ENCODE data around the gene CCL26. TPM values are rescaled to one million over a fixed set of nuclear protein-coding genes. Genes with fewer than 3 reads are reported as not detected.
"Not testable (repeated sequence)": the region's sequence is repeated elsewhere in the genome, so short reads cannot be mapped to it uniquely, and the experiment has no call there.

Gene CCL26
- total RNA-seq, 1 experiment from 2014 or later, result 0.49 TPM

DNA sequence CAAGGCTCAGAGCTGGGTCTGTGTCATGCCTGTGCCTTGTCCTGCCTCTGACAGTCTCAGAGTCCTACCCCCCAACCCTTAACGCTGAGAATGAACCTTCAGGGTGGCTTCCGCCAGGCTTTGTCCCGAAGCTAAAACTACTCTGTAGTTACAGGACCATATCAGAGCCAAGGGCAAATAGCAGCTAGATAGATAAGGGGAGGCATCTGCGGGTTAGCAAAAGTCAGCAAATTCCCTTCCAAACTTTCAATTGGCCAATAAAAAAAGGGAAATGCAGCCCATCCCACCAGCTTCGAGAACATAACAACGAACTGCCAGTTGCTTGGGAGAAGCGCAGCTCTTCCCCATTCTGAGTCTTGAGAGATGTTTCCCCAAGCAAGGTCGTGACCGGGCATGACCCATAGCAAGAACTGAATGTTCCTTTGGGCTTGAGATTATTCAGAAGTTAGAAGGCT is 23.8 kb upstream of the CCL26 start:
- no TSS peak for BruUV-seq (replicated peaks)
- Histone ChIP-seq H2AFZ (ENCODE audit: low read depth, low read length, poor library complexity, severe bottlenecking) (no peak overlapping the region), H3K4me1 (ENCODE audit: control insufficient read depth in 1 of 2, insufficient read depth in 2 of 2, low read length in 2 of 2) (peaks cover 5 to 13% of the 10 kb centered on the region in 2 experiments), H3K9ac (ENCODE audit: low read length) (no peak overlapping the region), H3K36me3 (ENCODE audit: control insufficient read depth in 1 of 2, insufficient read depth in 2 of 2, low read length in 2 of 2) (no peaks in the 10 kb centered on the region), H4K20me1 (ENCODE audit: insufficient read depth) (no peaks in the 10 kb centered on the region), H3K9me3 (ENCODE audit: control insufficient read depth in 1 of 2, insufficient read depth in 1 of 2, low read depth in 1 of 2, low read length in 2 of 2) (no peaks in the 10 kb centered on the region), H3K27ac (ENCODE audit: low read depth, low read length) (no peak overlapping the region), H3K4me3 (replicated peaks in 1 of 2; ENCODE audit: low read depth in 1 of 2, low read length in 2 of 2) (no peak overlapping the region), H3K27me3 (ENCODE audit: insufficient read depth, low read length) (no peaks in the 10 kb centered on the region), H3K4me2 (ENCODE audit: low read length) (no peak overlapping the region), H3K9me2 (ENCODE audit: insufficient read depth) (no peaks in the 10 kb centered on the region), H3K79me2 (ENCODE audit: insufficient read depth, low read length) (no peaks in the 10 kb centered on the region)
- ChIA-PET RAD21 (ENCODE audit: low non-redundant PET in 1 of 2, low total read pairs in 2 of 2, uncharacterized antibody in 2 of 2, unreplicated experiment in 2 of 2) (no interaction called here), POLR2A (no interaction called here), CTCF (no interaction called here)
- DNase-seq (ENCODE audit: low read depth, low spot score) (no peak), ATAC-seq (no peak)
- intact Hi-C loops (cut with micrococcal nuclease), result no loop called here
- TF ChIP-seq EZH2phosphoT487 (IDR thresholded peaks at IDR 0.05; ENCODE audit: borderline replicate concordance) (no peak), SIN3A (IDR thresholded peaks at IDR 0.05; ENCODE audit: low read depth) (no peak), POLR2AphosphoS5 (IDR thresholded peaks at IDR 0.05; ENCODE audit: low read depth, low read length) (no peak)

DNA sequence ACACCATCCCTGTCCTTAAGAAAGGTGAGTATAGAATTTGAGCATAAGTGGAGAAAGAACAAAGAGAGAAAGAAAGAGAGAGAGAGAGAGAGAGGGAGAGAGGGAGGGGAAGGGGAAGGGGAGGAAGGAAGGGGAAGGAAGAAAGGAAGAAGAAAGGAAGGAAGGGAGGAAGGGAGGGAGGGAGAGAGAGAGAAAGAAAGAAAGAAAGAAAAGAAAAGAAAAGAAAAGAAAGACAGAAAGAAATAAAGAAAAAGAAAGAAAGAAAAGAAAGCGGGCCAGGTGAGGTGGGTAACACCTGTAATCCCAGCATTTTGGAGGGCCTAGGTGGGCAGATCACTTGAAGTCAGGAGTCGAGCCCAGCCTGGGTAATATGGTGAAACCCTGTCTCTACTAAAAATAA is 21.7 kb upstream of the CCL26 start:
- Histone ChIP-seq H4K20me1 (ENCODE audit: insufficient read depth) (no peaks in the 10 kb centered on the region), H3K4me1 (ENCODE audit: control insufficient read depth in 1 of 2, insufficient read depth in 2 of 2, low read length in 2 of 2) (peaks cover 5 to 13% of the 10 kb centered on the region in 2 experiments), H3K79me2 (ENCODE audit: insufficient read depth, low read length) (no peaks in the 10 kb centered on the region), H3K4me2 (ENCODE audit: low read length) (no peak overlapping the region), H3K36me3 (ENCODE audit: control insufficient read depth in 1 of 2, insufficient read depth in 2 of 2, low read length in 2 of 2) (no peaks in the 10 kb centered on the region), H3K9me3 (ENCODE audit: control insufficient read depth in 1 of 2, insufficient read depth in 1 of 2, low read depth in 1 of 2, low read length in 2 of 2) (no peaks in the 10 kb centered on the region), H2AFZ (ENCODE audit: low read depth, low read length, poor library complexity, severe bottlenecking) (no peak overlapping the region), H3K9ac (ENCODE audit: low read length) (no peak overlapping the region), H3K27ac (ENCODE audit: low read depth, low read length) (no peak overlapping the region), H3K9me2 (ENCODE audit: insufficient read depth) (no peaks in the 10 kb centered on the region), H3K4me3 (replicated peaks in 1 of 2; ENCODE audit: low read depth in 1 of 2, low read length in 2 of 2) (no peak overlapping the region), H3K27me3 (ENCODE audit: insufficient read depth, low read length) (no peaks in the 10 kb centered on the region)
- ATAC-seq, result no peak
- ChIA-PET RAD21 (ENCODE audit: low non-redundant PET in 1 of 2, low total read pairs in 2 of 2, uncharacterized antibody in 2 of 2, unreplicated experiment in 2 of 2) (no interaction called here), POLR2A (no interaction called here), CTCF (no interaction called here)
- TF ChIP-seq YY1 (IDR thresholded peaks at IDR 0.05; ENCODE audit: extremely low read depth, insufficient replicate concordance, low read depth, low read length), result no peak
- DNase-seq (ENCODE audit: low read depth, low spot score), result no peak
- intact Hi-C loops (cut with micrococcal nuclease), result no loop called here
- no TSS peak for BruUV-seq (replicated peaks)

DNA sequence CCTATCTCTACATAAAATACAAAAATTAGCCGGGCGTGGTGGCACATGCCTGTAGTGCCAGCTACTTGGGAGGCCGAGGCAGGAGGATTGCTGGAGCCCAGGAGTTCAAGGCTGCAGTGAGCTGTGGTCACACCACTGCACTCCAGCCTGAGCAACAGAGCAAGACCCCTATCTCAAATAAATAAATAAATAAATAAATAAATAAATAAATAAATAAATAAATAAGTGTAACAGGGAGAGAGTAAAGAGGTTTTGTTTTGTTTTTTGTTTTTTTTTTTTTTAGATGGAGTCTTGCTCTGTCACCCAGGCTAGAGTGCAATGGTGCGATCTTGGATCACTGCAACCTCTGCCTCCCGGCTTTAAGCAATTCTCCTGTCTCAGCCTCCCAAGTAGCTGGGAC is 20.6 kb upstream of the CCL26 start:
- H3K4me3 ChIP-seq (replicated peaks in 1 of 2; ENCODE audit: low read depth in 1 of 2, low read length in 2 of 2); H2AFZ ChIP-seq (ENCODE audit: low read depth, low read length, poor library complexity, severe bottlenecking); H3K9me2 ChIP-seq (ENCODE audit: insufficient read depth); BruUV-seq (replicated peaks); H4K20me1 ChIP-seq (ENCODE audit: insufficient read depth); CTCF ChIA-PET; RAD21 ChIA-PET (ENCODE audit: low non-redundant PET in 1 of 2, low total read pairs in 2 of 2, uncharacterized antibody in 2 of 2, unreplicated experiment in 2 of 2); H3K36me3 ChIP-seq (ENCODE audit: control insufficient read depth in 1 of 2, insufficient read depth in 2 of 2, low read length in 2 of 2); H3K4me2 ChIP-seq (ENCODE audit: low read length); H3K9ac ChIP-seq (ENCODE audit: low read length); ATAC-seq; DNase-seq (ENCODE audit: low read depth, low spot score); H3K79me2 ChIP-seq (ENCODE audit: insufficient read depth, low read length); intact Hi-C loops (cut with micrococcal nuclease); H3K9me3 ChIP-seq (ENCODE audit: control insufficient read depth in 1 of 2, insufficient read depth in 1 of 2, low read depth in 1 of 2, low read length in 2 of 2); H3K27me3 ChIP-seq (ENCODE audit: insufficient read depth, low read length); H3K27ac ChIP-seq (ENCODE audit: low read depth, low read length): not testable (repeated sequence)
- POLR2A ChIA-PET, result interaction anchor here (0.6 kb wide), 1 partner anchor 14 kb away, joined by 3 read pairs; no protein-coding TSS in a partner anchor
- H3K4me1 ChIP-seq (ENCODE audit: control insufficient read depth in 1 of 2, insufficient read depth in 2 of 2, low read length in 2 of 2), result peaks cover 5 to 13% of the 10 kb centered on the region in 2 experiments
